Breast epithelium (tissue), 3 donors: Measurements from ENCODE around the gene SIGLEC14.

Experiments
- POLR2AphosphoS5 ChIP-seq, 3 donors: sonication (generic); formaldehyde crosslinking; IDR thresholded peaks; one replicate each; pipeline ENCODE4 v1.6.1; 2017; ENCODE audit warnings: antibody characterized with exemption in 3 of 3
- TF ChIP-seq, protein P1 (sequence below), 3 donors: fragments of 450-650 bp; IDR thresholded peaks; one replicate each; pipeline ENCODE4 v1.5.1; 2016 to 2017; ENCODE audit warnings: antibody characterized with exemption in 3 of 3, mild to moderate bottlenecking in 3 of 3, moderate library complexity in 3 of 3

DNA sequence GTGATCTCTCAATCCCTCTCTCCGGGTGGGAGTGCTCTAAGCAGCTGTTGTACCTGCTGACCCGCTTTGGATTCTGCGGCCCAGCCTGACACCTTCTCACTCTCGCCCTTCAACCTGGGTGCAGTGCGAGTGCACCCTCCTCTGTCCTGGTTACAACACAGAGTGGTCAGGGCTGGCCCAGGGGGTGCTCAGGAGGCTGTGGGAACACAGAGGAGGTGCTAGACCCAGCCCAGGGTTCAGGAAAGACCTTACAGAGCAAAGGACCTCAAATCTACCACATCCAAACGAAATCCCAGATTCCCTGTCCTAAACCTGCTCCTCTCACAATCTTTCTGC is 51.9 kb downstream of the SIGLEC14 start:
- no peak for TF ChIP-seq POLR2AphosphoS5 (IDR thresholded peaks at IDR 0.05)
- TF ChIP-seq, protein P1, sequence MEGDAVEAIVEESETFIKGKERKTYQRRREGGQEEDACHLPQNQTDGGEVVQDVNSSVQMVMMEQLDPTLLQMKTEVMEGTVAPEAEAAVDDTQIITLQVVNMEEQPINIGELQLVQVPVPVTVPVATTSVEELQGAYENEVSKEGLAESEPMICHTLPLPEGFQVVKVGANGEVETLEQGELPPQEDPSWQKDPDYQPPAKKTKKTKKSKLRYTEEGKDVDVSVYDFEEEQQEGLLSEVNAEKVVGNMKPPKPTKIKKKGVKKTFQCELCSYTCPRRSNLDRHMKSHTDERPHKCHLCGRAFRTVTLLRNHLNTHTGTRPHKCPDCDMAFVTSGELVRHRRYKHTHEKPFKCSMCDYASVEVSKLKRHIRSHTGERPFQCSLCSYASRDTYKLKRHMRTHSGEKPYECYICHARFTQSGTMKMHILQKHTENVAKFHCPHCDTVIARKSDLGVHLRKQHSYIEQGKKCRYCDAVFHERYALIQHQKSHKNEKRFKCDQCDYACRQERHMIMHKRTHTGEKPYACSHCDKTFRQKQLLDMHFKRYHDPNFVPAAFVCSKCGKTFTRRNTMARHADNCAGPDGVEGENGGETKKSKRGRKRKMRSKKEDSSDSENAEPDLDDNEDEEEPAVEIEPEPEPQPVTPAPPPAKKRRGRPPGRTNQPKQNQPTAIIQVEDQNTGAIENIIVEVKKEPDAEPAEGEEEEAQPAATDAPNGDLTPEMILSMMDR (IDR thresholded peaks at IDR 0.05) = no peak
